H1 (cell line): ENCODE measurements around the gene TSPAN6. TPM values are rescaled to one million over a fixed set of nuclear protein-coding genes. Genes with fewer than 3 reads are reported as not detected.

ENCODE experiments used
- CTCF ChIP-seq, 3 experiments: IDR thresholded peaks; 1 replicate in 2 of 3; 2 replicates in 1 of 3; pipeline versions ENCODE4 v1.5.1 to v1.6.1; 2011; ENCODE audit warnings: low read length in 3 of 3, mild to moderate bottlenecking in 3 of 3, inconsistent platforms in 2 of 3, low read depth in 1 of 3, moderate library complexity in 1 of 3; ENCODE audit not compliant: insufficient read depth in 1 of 3; ENCODE audit errors: control extremely low read depth in 1 of 3
- polyA plus RNA-seq, 7 experiments: library from polyadenylated mRNA; depleted of rRNA in 3 of 7; stranded (reverse) in 5 of 7; unstranded in 2 of 7; fragments of >200 nt in 5 of 7; fragments of 200-250 nt in 2 of 7; gene quantifications; 1 replicate in 5 of 7; 2 replicates in 1 of 7; 4 replicates in 1 of 7; pipeline versions ENCODE4 v1.2.1 to v1.2.3, GENCODE V29; 2011 to 2013; ENCODE audit warnings: missing spikeins in 2 of 7, mixed read lengths in 2 of 7
- total RNA-seq: library from RNA; stranded (reverse); fragmentation: NEBNext Ultra II Directional; extraction: Animal tissue kit (Norgen Biotek cat#: 25700); gene quantifications from 2 replicates; pipeline ENCODE4 v1.2.1, GENCODE V29; 2021
- TF ChIP-seq, protein P1 (sequence below): fragments of 300-600 bp; sonication (generic); IDR thresholded peaks from 2 replicates; pipeline ENCODE4 v1.7.1; 2012; ENCODE audit warnings: low read length, moderate library complexity, mild to moderate bottlenecking, inconsistent platforms; ENCODE audit not compliant: insufficient replicate concordance

Gene TSPAN6
- total and polyA plus RNA-seq, 2 of the 8 experiments (the other 6 are each of a cell fraction or from before 2014, with no cell fraction given) = 58.1 to 67.7 TPM

GRCh38 chrX:100652266-100652665, 15.7 kb upstream of the TSPAN6 start (continued):
- TF ChIP-seq, protein P1, sequence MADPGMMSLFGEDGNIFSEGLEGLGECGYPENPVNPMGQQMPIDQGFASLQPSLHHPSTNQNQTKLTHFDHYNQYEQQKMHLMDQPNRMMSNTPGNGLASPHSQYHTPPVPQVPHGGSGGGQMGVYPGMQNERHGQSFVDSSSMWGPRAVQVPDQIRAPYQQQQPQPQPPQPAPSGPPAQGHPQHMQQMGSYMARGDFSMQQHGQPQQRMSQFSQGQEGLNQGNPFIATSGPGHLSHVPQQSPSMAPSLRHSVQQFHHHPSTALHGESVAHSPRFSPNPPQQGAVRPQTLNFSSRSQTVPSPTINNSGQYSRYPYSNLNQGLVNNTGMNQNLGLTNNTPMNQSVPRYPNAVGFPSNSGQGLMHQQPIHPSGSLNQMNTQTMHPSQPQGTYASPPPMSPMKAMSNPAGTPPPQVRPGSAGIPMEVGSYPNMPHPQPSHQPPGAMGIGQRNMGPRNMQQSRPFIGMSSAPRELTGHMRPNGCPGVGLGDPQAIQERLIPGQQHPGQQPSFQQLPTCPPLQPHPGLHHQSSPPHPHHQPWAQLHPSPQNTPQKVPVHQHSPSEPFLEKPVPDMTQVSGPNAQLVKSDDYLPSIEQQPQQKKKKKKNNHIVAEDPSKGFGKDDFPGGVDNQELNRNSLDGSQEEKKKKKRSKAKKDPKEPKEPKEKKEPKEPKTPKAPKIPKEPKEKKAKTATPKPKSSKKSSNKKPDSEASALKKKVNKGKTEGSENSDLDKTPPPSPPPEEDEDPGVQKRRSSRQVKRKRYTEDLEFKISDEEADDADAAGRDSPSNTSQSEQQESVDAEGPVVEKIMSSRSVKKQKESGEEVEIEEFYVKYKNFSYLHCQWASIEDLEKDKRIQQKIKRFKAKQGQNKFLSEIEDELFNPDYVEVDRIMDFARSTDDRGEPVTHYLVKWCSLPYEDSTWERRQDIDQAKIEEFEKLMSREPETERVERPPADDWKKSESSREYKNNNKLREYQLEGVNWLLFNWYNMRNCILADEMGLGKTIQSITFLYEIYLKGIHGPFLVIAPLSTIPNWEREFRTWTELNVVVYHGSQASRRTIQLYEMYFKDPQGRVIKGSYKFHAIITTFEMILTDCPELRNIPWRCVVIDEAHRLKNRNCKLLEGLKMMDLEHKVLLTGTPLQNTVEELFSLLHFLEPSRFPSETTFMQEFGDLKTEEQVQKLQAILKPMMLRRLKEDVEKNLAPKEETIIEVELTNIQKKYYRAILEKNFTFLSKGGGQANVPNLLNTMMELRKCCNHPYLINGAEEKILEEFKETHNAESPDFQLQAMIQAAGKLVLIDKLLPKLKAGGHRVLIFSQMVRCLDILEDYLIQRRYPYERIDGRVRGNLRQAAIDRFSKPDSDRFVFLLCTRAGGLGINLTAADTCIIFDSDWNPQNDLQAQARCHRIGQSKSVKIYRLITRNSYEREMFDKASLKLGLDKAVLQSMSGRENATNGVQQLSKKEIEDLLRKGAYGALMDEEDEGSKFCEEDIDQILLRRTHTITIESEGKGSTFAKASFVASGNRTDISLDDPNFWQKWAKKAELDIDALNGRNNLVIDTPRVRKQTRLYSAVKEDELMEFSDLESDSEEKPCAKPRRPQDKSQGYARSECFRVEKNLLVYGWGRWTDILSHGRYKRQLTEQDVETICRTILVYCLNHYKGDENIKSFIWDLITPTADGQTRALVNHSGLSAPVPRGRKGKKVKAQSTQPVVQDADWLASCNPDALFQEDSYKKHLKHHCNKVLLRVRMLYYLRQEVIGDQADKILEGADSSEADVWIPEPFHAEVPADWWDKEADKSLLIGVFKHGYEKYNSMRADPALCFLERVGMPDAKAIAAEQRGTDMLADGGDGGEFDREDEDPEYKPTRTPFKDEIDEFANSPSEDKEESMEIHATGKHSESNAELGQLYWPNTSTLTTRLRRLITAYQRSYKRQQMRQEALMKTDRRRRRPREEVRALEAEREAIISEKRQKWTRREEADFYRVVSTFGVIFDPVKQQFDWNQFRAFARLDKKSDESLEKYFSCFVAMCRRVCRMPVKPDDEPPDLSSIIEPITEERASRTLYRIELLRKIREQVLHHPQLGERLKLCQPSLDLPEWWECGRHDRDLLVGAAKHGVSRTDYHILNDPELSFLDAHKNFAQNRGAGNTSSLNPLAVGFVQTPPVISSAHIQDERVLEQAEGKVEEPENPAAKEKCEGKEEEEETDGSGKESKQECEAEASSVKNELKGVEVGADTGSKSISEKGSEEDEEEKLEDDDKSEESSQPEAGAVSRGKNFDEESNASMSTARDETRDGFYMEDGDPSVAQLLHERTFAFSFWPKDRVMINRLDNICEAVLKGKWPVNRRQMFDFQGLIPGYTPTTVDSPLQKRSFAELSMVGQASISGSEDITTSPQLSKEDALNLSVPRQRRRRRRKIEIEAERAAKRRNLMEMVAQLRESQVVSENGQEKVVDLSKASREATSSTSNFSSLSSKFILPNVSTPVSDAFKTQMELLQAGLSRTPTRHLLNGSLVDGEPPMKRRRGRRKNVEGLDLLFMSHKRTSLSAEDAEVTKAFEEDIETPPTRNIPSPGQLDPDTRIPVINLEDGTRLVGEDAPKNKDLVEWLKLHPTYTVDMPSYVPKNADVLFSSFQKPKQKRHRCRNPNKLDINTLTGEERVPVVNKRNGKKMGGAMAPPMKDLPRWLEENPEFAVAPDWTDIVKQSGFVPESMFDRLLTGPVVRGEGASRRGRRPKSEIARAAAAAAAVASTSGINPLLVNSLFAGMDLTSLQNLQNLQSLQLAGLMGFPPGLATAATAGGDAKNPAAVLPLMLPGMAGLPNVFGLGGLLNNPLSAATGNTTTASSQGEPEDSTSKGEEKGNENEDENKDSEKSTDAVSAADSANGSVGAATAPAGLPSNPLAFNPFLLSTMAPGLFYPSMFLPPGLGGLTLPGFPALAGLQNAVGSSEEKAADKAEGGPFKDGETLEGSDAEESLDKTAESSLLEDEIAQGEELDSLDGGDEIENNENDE = no peak
- TF ChIP-seq CTCF (IDR thresholded peaks at IDR 0.05; ENCODE audit: control extremely low read depth in 1 of 3, insufficient read depth in 1 of 3, low read depth in 1 of 3, low read length in 3 of 3) = no peak
